ENCODE data around the gene CLIP2.
"Not testable (repeated sequence)": the region's sequence is repeated elsewhere in the genome, so short reads cannot be mapped to it uniquely, and the experiment has no call there.

CLIP2 gene

GRCh38 chr7:74429153-74429747 lies 140.0 kb downstream of the CLIP2 start:
- TF ChIP-seq, protein P1, sequence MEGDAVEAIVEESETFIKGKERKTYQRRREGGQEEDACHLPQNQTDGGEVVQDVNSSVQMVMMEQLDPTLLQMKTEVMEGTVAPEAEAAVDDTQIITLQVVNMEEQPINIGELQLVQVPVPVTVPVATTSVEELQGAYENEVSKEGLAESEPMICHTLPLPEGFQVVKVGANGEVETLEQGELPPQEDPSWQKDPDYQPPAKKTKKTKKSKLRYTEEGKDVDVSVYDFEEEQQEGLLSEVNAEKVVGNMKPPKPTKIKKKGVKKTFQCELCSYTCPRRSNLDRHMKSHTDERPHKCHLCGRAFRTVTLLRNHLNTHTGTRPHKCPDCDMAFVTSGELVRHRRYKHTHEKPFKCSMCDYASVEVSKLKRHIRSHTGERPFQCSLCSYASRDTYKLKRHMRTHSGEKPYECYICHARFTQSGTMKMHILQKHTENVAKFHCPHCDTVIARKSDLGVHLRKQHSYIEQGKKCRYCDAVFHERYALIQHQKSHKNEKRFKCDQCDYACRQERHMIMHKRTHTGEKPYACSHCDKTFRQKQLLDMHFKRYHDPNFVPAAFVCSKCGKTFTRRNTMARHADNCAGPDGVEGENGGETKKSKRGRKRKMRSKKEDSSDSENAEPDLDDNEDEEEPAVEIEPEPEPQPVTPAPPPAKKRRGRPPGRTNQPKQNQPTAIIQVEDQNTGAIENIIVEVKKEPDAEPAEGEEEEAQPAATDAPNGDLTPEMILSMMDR (IDR thresholded peaks at IDR 0.05; ENCODE audit: extremely low read depth, insufficient read depth, missing control alignments) = no peak
- in situ Hi-C loops (cut with MboI; ENCODE audit: low pct_unique_long_range_greater_than_20kb, low sequenced_read_pairs, unreplicated experiment) = loop anchor here (10.0 kb wide), 1 partner anchor 136 kb away; no protein-coding TSS in a partner anchor
- DNase-seq (ENCODE audit: low spot score) = no peak

GRCh38 chr7:74430409-74430808 lies 141.2 kb downstream of the CLIP2 start:
- DNase-seq (ENCODE audit: low spot score); in situ Hi-C loops (cut with MboI; ENCODE audit: low pct_unique_long_range_greater_than_20kb, low sequenced_read_pairs, unreplicated experiment): not testable (repeated sequence)

- TF ChIP-seq, protein P1 (IDR thresholded peaks at IDR 0.05; ENCODE audit: extremely low read depth, insufficient read depth, missing control alignments) = no peak
- no peak for DNase-seq (ENCODE audit: low spot score)
- in situ Hi-C loops (cut with MboI; ENCODE audit: low pct_unique_long_range_greater_than_20kb, low sequenced_read_pairs, unreplicated experiment) = no loop called here
These were observed 141.8 kb downstream of the CLIP2 start for GRCh38 chr7:74430961-74431466.

- DNase-seq (ENCODE audit: low spot score); in situ Hi-C loops (cut with MboI; ENCODE audit: low pct_unique_long_range_greater_than_20kb, low sequenced_read_pairs, unreplicated experiment): not testable (repeated sequence)
These were observed 148.0 kb downstream of the CLIP2 start for GRCh38 chr7:74437291-74437571.

- DNase-seq (ENCODE audit: low spot score) = no peak
- in situ Hi-C loops (cut with MboI; ENCODE audit: low pct_unique_long_range_greater_than_20kb, low sequenced_read_pairs, unreplicated experiment) = no loop called here
- TF ChIP-seq, protein P1 (IDR thresholded peaks at IDR 0.05; ENCODE audit: extremely low read depth, insufficient read depth, missing control alignments) = no peak
These were observed 149.1 kb downstream of the CLIP2 start for GRCh38 chr7:74438327-74438726.

DNA sequence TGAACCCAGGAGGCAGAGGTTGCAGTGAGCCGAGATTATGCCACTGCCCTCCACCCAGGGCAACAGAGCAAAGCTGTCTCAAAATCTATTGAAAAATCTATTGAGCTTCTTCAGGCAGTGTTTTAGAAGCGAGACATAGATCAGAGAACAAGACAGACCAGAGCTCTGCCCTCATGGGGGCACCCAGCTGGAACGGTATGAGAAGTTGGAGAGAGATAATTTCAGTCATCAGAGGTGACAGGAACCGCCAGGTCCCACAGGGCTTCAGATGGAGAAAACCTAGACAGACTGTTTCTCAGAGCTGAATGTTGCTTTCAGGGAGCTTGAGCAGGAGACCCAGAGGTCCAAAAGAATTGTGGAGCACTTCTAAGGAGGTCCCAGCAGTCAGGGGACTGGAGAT lies 150.3 kb downstream of the CLIP2 start:
- no peak for DNase-seq (ENCODE audit: low spot score)
- in situ Hi-C loops (cut with MboI; ENCODE audit: low pct_unique_long_range_greater_than_20kb, low sequenced_read_pairs, unreplicated experiment) = no loop called here
- TF ChIP-seq, protein P1 (IDR thresholded peaks at IDR 0.05; ENCODE audit: extremely low read depth, insufficient read depth, missing control alignments) = no peak

DNA sequence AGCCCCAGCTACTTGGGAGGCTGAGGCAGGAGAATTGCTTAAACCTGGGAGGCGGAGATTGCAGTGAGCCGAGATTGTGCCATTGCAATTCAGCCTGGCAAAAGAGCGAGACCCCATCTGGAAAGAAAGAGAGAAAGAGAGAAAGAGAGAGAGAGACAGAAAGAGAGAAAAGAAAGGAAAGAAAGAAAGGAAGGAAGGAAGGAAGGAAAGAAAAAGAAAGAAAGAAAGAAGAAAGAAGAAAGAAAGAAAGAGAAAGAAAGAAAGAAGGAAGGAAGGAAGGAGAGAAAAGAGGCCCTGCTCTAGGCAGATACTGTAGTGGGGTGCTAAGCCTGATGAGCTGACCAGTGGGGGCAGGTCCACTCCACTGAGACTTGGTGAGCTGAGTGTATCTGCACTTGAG lies 150.9 kb downstream of the CLIP2 start:
- DNase-seq (ENCODE audit: low spot score); in situ Hi-C loops (cut with MboI; ENCODE audit: low pct_unique_long_range_greater_than_20kb, low sequenced_read_pairs, unreplicated experiment): not testable (repeated sequence)

DNA sequence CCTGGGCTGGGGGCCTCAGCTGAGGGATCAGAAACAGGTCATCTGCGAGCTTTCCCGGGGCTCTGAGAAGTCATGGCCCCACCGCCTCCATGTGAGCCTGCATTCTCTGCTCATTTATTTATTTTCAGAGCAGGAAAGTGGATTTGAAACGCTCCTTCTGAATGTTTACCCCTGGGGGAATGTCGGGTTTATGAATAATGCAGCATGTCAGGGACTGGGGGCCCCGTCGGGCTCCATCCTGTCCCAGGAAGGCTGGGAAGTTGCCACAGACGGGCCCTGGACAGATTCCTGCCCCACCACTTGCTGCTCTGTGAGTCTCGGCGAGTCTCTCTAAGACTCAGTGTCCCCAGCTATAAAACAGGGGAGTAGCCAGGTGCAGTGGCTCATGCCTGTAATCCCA lies 152.6 kb downstream of the CLIP2 start:
- TF ChIP-seq, protein P1 (IDR thresholded peaks at IDR 0.05; ENCODE audit: extremely low read depth, insufficient read depth, missing control alignments) = no peak
- no peak for DNase-seq (ENCODE audit: low spot score)
- in situ Hi-C loops (cut with MboI; ENCODE audit: low pct_unique_long_range_greater_than_20kb, low sequenced_read_pairs, unreplicated experiment) = no loop called here

Measured in GM13977 (cell line).